GM23338 (cell line): ENCODE data around the gene MFSD8. TPM values are rescaled to one million over a fixed set of nuclear protein-coding genes. Genes with fewer than 3 reads are reported as not detected.

ENCODE experiments used
- ATAC-seq: fragments of 200-7000 bp; cut with Tn5 transposase; 3 replicates; pipeline ENCODE4 v1.9.1; 2020
- DNase-seq: peaks from one replicate; pipeline ENCODE4 v3.0.0-alpha.2; 2015; ENCODE audit warnings: low spot score
- H2AFZ ChIP-seq: fragments of 200-600 bp; sonication (generic); 2 replicates; pipeline ENCODE4 v1.8.0; 2016; ENCODE audit warnings: antibody characterized with exemption, mild to moderate bottlenecking, moderate library complexity
- H3F3A ChIP-seq: fragments of 200-600 bp; sonication (generic); replicated peaks from 2 replicates; pipeline ENCODE4 v1.8.0; 2017; ENCODE audit warnings: antibody characterized with exemption, mixed run types, low read depth
- H3K27ac ChIP-seq: fragments of 200-600 bp; sonication (generic); 2 replicates; pipeline ENCODE4 v1.6.1; 2016; ENCODE audit warnings: low read depth
- H3K27me3 ChIP-seq: fragments of 200-600 bp; sonication (generic); 2 replicates; pipeline ENCODE4 v1.8.0; 2016; ENCODE audit warnings: mild to moderate bottlenecking, mixed run types, moderate library complexity; ENCODE audit not compliant: insufficient read depth
- H3K36me3 ChIP-seq: fragments of 200-600 bp; sonication (generic); 2 replicates; pipeline ENCODE4 v1.8.0; 2016; ENCODE audit warnings: mild to moderate bottlenecking; ENCODE audit not compliant: insufficient read depth
- H3K4me1 ChIP-seq: fragments of 200-600 bp; sonication (generic); 2 replicates; pipeline ENCODE4 v1.8.0; 2016; ENCODE audit warnings: mild to moderate bottlenecking, moderate library complexity; ENCODE audit not compliant: insufficient read depth
- H3K4me2 ChIP-seq: fragments of 200-600 bp; sonication (generic); 2 replicates; pipeline ENCODE4 v1.7.1; 2017; ENCODE audit warnings: mixed run types
- H3K4me3 ChIP-seq: fragments of 200-600 bp; sonication (generic); 2 replicates; pipeline ENCODE4 v1.6.1; 2016; ENCODE audit warnings: mixed run types
- H3K79me2 ChIP-seq: fragments of 200-600 bp; sonication (generic); replicated peaks from 2 replicates; pipeline ENCODE4 v1.8.0; 2017; ENCODE audit warnings: mild to moderate bottlenecking; ENCODE audit not compliant: insufficient read depth
- H3K9me2 ChIP-seq: fragments of 200-600 bp; sonication (generic); 2 replicates; pipeline ENCODE4 v1.8.0; 2017; ENCODE audit not compliant: insufficient read depth
- H4K20me1 ChIP-seq: fragments of 200-600 bp; sonication (generic); replicated peaks from 2 replicates; pipeline ENCODE4 v1.8.0; 2017; ENCODE audit warnings: mild to moderate bottlenecking; ENCODE audit not compliant: insufficient read depth
- H3K27ac Mint-ChIP-seq: 2 replicates; pipeline ENCODE4 v1.8.0; 2020; ENCODE audit warnings: inconsistent platforms, mild to moderate bottlenecking, moderate library complexity, mixed read lengths
- H3K27me3 Mint-ChIP-seq: 3 replicates; pipeline ENCODE4 v1.8.0; 2022; ENCODE audit warnings: low read depth, mild to moderate bottlenecking, moderate library complexity, mixed read lengths, inconsistent platforms; ENCODE audit not compliant: insufficient read depth, poor library complexity
- H3K36me3 Mint-ChIP-seq: 3 replicates; pipeline ENCODE4 v1.8.0; 2021; ENCODE audit warnings: low read depth, mild to moderate bottlenecking, inconsistent platforms, moderate library complexity, mixed read lengths
- H3K4me1 Mint-ChIP-seq: 3 replicates; pipeline ENCODE4 v1.8.0; 2020; ENCODE audit warnings: mild to moderate bottlenecking, inconsistent platforms, mixed read lengths
- H3K4me3 Mint-ChIP-seq: 3 replicates; pipeline ENCODE4 v1.8.0; 2021; ENCODE audit warnings: moderate library complexity, mild to moderate bottlenecking, inconsistent platforms, mixed read lengths
- H3K9me3 Mint-ChIP-seq: 3 replicates; pipeline ENCODE4 v1.8.0; 2020; ENCODE audit warnings: moderate library complexity, mild to moderate bottlenecking, inconsistent platforms, mixed read lengths
- CREB1 ChIP-seq: fragments of 250-450 bp; sonication (Bioruptor Pico); IDR thresholded peaks from 2 replicates; pipeline ENCODE4 v1.5.0; 2020; ENCODE audit warnings: low read depth, mild to moderate bottlenecking, moderate library complexity
- EZH2 ChIP-seq: fragments of 200-600 bp; sonication (generic); IDR thresholded peaks from one replicate; pipeline ENCODE4 v1.8.0; 2017; ENCODE audit warnings: antibody characterized with exemption, mild to moderate bottlenecking, low read depth; ENCODE audit not compliant: unreplicated experiment
- EZH2phosphoT487 ChIP-seq: fragments of 200-600 bp; sonication (generic); IDR thresholded peaks from one replicate; pipeline ENCODE4 v1.8.1; 2018; ENCODE audit warnings: antibody characterized with exemption; ENCODE audit not compliant: unreplicated experiment
- JUNB ChIP-seq: IDR thresholded peaks from one replicate; pipeline ENCODE4 v1.6.1; 2016; ENCODE audit warnings: antibody characterized with exemption; ENCODE audit not compliant: unreplicated experiment
- POLR2AphosphoS5 ChIP-seq: IDR thresholded peaks from 2 replicates; pipeline ENCODE4 v1.6.1; 2016; ENCODE audit warnings: antibody characterized with exemption, low read depth
- STAT1 ChIP-seq: IDR thresholded peaks from one replicate; pipeline ENCODE4 v1.6.1; 2016; ENCODE audit warnings: antibody characterized with exemption; ENCODE audit not compliant: unreplicated experiment
- ZNF331 ChIP-seq: fragments of 250-450 bp; sonication (Bioruptor Pico); IDR thresholded peaks from 2 replicates; pipeline ENCODE4 v1.5.0; 2020; ENCODE audit warnings: low read depth, mild to moderate bottlenecking, moderate library complexity
- polyA plus RNA-seq: library from polyadenylated mRNA; unstranded; fragments of >200 nt; fragmentation: Nextera tagmentation; extraction: Ambion mirVana; gene quantifications from 2 replicates; pipeline ENCODE4 v1.2.1, GENCODE V29; 2016
- total RNA-seq: library from RNA; depleted of rRNA; stranded (reverse); fragments of >200 nt; shearing (Covaris generic); gene quantifications from 2 replicates; pipeline ENCODE4 v1.2.3, GENCODE V29; 2014
- TF ChIP-seq, protein P1 (sequence below): fragments of 250-450 bp; sonication (Bioruptor Pico); IDR thresholded peaks from 2 replicates; pipeline ENCODE4 v1.5.0; 2020; ENCODE audit warnings: mild to moderate bottlenecking, moderate library complexity
- TF ChIP-seq, protein P2 (sequence below): IDR thresholded peaks from one replicate; pipeline ENCODE4 v1.6.1; 2018; ENCODE audit warnings: antibody characterized with exemption; ENCODE audit not compliant: unreplicated experiment
- TF ChIP-seq, protein P3 (sequence below): IDR thresholded peaks from 2 replicates; pipeline ENCODE4 v1.6.1; 2016; ENCODE audit warnings: antibody characterized with exemption

The MFSD8 gene
- total and polyA plus RNA-seq, 2 experiments from 2014 or later = 23.6 to 24.0 TPM

DNA sequence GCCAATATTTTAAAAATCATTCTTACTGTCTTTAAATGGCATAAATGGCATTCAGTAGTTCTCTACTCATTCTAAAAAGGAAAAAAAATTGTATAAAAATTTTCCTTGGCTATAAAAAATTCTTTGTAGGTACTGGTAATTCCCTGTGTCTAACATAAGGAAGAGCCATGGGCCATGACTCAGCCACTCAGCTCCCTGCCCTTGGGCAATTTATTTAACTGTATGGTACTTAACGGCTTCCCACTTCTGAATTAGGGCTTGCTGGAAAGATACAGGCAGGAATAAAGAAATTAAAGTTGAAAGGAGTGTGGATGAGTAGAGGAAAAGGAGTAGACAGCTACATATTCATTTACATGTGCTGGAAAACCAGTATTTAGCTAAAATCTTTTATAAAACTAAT is 30.8 kb upstream of the MFSD8 start:
- ATAC-seq = no peak

More for the DNA sequence above, 30.8 kb upstream of the MFSD8 start:
- Histone ChIP-seq H4K20me1 (no peaks in the 10 kb centered on the region), H3K4me1 (no peaks in the 10 kb centered on the region), H3K79me2 (no peaks in the 10 kb centered on the region), H3K9me2 (no peaks in the 10 kb centered on the region), H3K4me3 (no peak overlapping the region), H2AFZ (no peak overlapping the region), H3K27ac (no peak overlapping the region), H3F3A (no peaks in the 10 kb centered on the region), H3K4me2 (no peak overlapping the region), H3K36me3 (peaks cover 4% of the 10 kb centered on the region; the same call in 1 of the 2 replicates), H3K27me3 (no peaks in the 10 kb centered on the region)
- no peak for DNase-seq
- H3K9me3 Mint-ChIP-seq = peaks cover 8% of the 10 kb centered on the region; the same call in 2 of the 3 replicates
- no peak overlapping the region for H3K27ac Mint-ChIP-seq
- no peak overlapping the region for H3K4me3 Mint-ChIP-seq
- TF ChIP-seq CREB1 = no peak
- TF ChIP-seq EZH2 = no peak
- TF ChIP-seq, protein P1, sequence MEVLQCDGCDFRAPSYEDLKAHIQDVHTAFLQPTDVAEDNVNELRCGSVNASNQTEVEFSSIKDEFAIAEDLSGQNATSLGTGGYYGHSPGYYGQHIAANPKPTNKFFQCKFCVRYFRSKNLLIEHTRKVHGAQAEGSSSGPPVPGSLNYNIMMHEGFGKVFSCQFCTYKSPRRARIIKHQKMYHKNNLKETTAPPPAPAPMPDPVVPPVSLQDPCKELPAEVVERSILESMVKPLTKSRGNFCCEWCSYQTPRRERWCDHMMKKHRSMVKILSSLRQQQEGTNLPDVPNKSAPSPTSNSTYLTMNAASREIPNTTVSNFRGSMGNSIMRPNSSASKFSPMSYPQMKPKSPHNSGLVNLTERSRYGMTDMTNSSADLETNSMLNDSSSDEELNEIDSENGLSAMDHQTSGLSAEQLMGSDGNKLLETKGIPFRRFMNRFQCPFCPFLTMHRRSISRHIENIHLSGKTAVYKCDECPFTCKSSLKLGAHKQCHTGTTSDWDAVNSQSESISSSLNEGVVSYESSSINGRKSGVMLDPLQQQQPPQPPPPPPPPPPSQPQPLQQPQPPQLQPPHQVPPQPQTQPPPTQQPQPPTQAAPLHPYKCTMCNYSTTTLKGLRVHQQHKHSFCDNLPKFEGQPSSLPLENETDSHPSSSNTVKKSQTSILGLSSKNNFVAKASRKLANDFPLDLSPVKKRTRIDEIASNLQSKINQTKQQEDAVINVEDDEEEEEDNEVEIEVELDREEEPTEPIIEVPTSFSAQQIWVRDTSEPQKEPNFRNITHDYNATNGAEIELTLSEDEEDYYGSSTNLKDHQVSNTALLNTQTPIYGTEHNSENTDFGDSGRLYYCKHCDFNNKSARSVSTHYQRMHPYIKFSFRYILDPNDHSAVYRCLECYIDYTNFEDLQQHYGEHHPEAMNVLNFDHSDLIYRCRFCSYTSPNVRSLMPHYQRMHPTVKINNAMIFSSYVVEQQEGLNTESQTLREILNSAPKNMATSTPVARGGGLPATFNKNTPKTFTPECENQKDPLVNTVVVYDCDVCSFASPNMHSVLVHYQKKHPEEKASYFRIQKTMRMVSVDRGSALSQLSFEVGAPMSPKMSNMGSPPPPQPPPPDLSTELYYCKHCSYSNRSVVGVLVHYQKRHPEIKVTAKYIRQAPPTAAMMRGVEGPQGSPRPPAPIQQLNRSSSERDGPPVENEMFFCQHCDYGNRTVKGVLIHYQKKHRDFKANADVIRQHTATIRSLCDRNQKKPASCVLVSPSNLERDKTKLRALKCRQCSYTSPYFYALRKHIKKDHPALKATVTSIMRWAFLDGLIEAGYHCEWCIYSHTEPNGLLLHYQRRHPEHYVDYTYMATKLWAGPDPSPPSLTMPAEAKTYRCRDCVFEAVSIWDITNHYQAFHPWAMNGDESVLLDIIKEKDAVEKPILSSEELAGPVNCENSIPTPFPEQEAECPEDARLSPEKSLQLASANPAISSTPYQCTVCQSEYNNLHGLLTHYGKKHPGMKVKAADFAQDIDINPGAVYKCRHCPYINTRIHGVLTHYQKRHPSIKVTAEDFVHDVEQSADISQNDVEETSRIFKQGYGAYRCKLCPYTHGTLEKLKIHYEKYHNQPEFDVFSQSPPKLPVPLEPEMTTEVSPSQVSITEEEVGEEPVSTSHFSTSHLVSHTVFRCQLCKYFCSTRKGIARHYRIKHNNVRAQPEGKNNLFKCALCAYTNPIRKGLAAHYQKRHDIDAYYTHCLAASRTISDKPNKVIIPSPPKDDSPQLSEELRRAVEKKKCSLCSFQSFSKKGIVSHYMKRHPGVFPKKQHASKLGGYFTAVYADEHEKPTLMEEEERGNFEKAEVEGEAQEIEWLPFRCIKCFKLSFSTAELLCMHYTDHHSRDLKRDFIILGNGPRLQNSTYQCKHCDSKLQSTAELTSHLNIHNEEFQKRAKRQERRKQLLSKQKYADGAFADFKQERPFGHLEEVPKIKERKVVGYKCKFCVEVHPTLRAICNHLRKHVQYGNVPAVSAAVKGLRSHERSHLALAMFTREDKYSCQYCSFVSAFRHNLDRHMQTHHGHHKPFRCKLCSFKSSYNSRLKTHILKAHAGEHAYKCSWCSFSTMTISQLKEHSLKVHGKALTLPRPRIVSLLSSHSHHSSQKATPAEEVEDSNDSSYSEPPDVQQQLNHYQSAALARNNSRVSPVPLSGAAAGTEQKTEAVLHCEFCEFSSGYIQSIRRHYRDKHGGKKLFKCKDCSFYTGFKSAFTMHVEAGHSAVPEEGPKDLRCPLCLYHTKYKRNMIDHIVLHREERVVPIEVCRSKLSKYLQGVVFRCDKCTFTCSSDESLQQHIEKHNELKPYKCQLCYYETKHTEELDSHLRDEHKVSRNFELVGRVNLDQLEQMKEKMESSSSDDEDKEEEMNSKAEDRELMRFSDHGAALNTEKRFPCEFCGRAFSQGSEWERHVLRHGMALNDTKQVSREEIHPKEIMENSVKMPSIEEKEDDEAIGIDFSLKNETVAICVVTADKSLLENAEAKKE = no peak
- TF ChIP-seq, protein P2, sequence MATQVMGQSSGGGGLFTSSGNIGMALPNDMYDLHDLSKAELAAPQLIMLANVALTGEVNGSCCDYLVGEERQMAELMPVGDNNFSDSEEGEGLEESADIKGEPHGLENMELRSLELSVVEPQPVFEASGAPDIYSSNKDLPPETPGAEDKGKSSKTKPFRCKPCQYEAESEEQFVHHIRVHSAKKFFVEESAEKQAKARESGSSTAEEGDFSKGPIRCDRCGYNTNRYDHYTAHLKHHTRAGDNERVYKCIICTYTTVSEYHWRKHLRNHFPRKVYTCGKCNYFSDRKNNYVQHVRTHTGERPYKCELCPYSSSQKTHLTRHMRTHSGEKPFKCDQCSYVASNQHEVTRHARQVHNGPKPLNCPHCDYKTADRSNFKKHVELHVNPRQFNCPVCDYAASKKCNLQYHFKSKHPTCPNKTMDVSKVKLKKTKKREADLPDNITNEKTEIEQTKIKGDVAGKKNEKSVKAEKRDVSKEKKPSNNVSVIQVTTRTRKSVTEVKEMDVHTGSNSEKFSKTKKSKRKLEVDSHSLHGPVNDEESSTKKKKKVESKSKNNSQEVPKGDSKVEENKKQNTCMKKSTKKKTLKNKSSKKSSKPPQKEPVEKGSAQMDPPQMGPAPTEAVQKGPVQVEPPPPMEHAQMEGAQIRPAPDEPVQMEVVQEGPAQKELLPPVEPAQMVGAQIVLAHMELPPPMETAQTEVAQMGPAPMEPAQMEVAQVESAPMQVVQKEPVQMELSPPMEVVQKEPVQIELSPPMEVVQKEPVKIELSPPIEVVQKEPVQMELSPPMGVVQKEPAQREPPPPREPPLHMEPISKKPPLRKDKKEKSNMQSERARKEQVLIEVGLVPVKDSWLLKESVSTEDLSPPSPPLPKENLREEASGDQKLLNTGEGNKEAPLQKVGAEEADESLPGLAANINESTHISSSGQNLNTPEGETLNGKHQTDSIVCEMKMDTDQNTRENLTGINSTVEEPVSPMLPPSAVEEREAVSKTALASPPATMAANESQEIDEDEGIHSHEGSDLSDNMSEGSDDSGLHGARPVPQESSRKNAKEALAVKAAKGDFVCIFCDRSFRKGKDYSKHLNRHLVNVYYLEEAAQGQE = no peak
- no peak for TF ChIP-seq EZH2phosphoT487
- TF ChIP-seq, protein P3, sequence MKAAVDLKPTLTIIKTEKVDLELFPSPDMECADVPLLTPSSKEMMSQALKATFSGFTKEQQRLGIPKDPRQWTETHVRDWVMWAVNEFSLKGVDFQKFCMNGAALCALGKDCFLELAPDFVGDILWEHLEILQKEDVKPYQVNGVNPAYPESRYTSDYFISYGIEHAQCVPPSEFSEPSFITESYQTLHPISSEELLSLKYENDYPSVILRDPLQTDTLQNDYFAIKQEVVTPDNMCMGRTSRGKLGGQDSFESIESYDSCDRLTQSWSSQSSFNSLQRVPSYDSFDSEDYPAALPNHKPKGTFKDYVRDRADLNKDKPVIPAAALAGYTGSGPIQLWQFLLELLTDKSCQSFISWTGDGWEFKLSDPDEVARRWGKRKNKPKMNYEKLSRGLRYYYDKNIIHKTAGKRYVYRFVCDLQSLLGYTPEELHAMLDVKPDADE = no peak
- no peak for TF ChIP-seq POLR2AphosphoS5
- no peak for TF ChIP-seq STAT1
- TF ChIP-seq ZNF331 = no peak
- no peak for TF ChIP-seq JUNB
- H3K4me1 Mint-ChIP-seq = no peaks in the 10 kb centered on the region
- peaks cover 41% of the 10 kb centered on the region for H3K36me3 Mint-ChIP-seq
- H3K27me3 Mint-ChIP-seq = no peaks in the 10 kb centered on the region
